ENCODE data around the gene ITPR1. TPM values are rescaled to one million over a fixed set of nuclear protein-coding genes. Genes with fewer than 3 reads are reported as not detected.

Gene ITPR1
- total RNA-seq, 3 donors from 2014 or later: 59.0 to 92.3 (median 88.9) TPM

DNA sequence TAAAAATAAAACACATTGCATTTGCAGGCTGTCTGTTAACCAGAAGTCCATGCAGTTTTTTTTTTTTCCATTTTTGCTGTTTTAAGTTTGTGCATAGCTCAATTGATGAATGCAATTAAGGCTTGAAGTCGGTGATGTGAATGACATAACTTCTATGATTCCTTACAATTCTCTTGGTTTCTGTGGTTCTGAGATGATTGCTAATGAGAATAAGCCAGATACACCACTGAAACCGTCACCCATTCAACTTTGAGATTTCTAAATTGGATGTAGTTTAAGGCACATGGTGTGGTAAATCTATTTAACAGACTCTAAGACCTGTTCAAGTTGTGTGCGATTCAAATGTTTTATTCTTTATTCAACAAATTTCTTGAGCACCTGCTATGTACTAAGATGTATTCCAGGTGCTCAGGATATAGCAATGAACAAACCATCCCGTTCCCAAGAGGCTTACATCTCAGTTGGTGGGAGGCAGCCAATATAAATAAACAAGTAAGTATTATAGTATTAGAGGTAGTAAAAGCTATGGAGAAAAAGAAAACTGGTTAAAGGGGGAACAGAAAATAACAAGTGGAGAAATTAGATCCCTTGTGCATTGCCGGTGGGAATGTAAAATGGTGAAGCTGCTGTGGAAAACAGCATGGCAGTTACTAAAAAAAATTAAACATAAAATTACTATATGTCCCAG, 4.0 kb downstream of the ITPR1 start:
- Mint-ChIP-seq H3K27me3 (ENCODE audit: low read depth) (no peaks in the 10 kb centered on the region), H3K4me3 (peak overlapping the region; percentile 52), H3K36me3 (ENCODE audit: insufficient read depth) (peaks cover 28% of the 10 kb centered on the region), H3K4me1 (ENCODE audit: low read depth) (peaks cover 41% of the 10 kb centered on the region), H3K9me3 (no peaks in the 10 kb centered on the region)
- DNase-seq (no peak), ATAC-seq (no peak)

DNA sequence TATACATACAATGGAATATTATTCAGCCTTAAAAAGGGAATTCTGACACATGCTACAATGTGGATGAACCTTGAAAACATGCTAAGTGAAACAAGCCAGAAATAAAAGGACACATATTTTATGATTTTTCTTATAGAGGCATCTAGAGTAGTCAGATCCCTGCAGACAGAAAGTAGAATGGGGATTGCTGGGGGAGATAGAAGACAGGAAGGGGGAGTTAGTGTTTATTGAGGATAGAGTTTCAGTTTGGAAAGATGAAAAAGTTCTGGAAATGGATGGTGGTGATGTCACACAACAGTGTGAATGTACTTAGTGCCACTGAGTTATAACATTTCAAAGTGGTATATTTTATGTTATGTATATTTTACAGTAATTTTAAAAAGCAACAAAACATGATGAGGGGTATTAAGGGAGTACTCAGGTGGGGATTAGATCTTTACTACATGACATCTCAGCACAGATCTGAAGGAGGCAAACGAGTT, 4.7 kb downstream of the ITPR1 start:
- peaks cover 39% of the 10 kb centered on the region for H3K4me1 Mint-ChIP-seq (ENCODE audit: low read depth)
- no peaks in the 10 kb centered on the region for H3K27me3 Mint-ChIP-seq (ENCODE audit: low read depth)
- H3K9me3 Mint-ChIP-seq: no peaks in the 10 kb centered on the region
- no peak for DNase-seq
- H3K4me3 Mint-ChIP-seq: no peak overlapping the region
- no peak for ATAC-seq
- H3K36me3 Mint-ChIP-seq (ENCODE audit: insufficient read depth): peaks cover 28% of the 10 kb centered on the region

DNA sequence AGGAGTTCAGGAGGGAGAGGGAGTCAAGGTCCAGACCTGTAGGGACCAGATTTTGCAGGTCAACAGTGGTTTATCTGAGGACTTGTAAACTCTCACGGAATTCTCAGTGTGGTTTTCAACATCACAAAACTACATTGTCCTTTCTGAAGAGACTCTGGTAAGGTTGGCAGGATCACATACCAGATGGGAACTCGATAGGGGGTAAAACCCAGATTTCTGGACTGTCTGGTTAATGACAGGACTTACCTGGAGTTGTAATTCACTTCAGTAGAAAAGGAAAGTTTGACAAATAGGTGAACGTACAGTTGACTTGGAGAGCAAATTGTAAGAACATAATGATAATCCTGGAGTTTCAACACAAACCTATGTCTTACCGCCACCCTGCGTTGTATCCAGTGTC, 5.3 kb downstream of the ITPR1 start:
- Mint-ChIP-seq H3K4me3 (no peak overlapping the region), H3K9me3 (no peaks in the 10 kb centered on the region), H3K4me1 (ENCODE audit: low read depth) (peaks cover 45% of the 10 kb centered on the region), H3K27me3 (ENCODE audit: low read depth) (no peaks in the 10 kb centered on the region), H3K36me3 (ENCODE audit: insufficient read depth) (peaks cover 28% of the 10 kb centered on the region)
- ATAC-seq (no peak), DNase-seq (no peak)

DNA sequence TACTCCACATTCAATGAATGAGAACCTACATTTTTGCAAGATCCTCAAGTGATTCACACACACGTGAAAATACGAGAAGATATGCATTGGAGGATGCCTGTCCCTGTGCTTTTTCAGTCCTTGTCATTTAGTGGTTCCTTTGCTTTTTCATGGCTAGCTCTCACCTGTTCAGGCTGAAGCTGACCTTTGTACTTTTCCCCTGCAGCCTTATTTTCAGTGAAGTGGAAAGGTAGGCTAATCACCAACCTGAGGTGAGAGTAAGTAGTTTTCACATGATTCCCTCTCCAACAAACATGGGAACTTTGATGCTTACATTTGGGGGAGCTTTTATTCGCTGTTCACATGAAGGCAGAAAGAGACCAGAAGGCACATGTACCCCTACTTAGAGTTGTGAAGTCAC, 8.3 kb downstream of the ITPR1 start:
- H3K4me1 Mint-ChIP-seq (ENCODE audit: low read depth): peaks cover 41% of the 10 kb centered on the region
- no peak for DNase-seq
- H3K4me3 Mint-ChIP-seq: no peak overlapping the region
- H3K36me3 Mint-ChIP-seq (ENCODE audit: insufficient read depth): peaks cover 22% of the 10 kb centered on the region
- H3K27me3 Mint-ChIP-seq (ENCODE audit: low read depth): no peaks in the 10 kb centered on the region
- no peak for ATAC-seq
- H3K9me3 Mint-ChIP-seq: no peaks in the 10 kb centered on the region

DNA sequence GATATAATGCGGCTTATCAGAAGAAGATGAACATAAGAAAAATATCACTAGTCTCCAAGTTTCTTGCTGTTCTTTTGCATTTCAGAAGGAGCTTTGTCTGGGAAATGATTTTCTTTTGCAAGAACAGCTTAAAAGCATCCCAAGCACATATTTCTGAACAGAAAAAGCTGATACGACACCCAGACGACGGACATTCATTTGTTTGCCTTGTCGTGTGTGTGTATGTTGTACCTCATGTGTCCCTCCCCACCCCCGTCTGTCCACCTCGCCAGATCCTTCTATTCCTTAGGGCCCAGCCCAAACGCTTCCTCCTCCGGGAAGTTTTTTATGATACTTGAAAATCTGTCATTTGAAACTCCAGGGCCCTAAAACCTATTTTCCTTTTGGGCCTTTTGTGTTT, 8.8 kb downstream of the ITPR1 start:
- H3K4me3 Mint-ChIP-seq: no peak overlapping the region
- ATAC-seq (no peak), DNase-seq (no peak)
- no peaks in the 10 kb centered on the region for H3K27me3 Mint-ChIP-seq (ENCODE audit: low read depth)
- no peaks in the 10 kb centered on the region for H3K9me3 Mint-ChIP-seq
- peaks cover 38% of the 10 kb centered on the region for H3K4me1 Mint-ChIP-seq (ENCODE audit: low read depth)
- peaks cover 18% of the 10 kb centered on the region for H3K36me3 Mint-ChIP-seq (ENCODE audit: insufficient read depth)

DNA sequence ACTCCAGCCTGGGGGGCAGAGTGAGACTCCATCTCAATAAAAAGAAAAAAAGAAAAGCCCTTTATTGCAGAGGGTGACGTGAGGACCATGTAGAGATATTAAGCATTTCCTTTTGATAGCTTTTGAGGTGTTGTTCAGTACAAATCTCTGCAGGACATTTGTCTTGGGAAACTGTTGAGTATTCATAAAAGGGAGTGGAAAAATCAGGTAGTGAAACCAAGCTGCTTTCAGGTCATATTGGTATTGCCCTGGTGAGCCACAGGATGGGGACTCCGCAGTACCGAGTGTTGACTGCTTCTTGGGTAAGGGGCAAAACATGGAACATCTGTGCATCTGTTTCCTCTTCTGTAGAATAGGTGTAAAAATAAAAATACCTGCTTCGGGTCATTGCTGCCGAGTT, 9.9 kb downstream of the ITPR1 start:
- Mint-ChIP-seq H3K9me3 (no peaks in the 10 kb centered on the region), H3K4me1 (ENCODE audit: low read depth) (peaks cover 41% of the 10 kb centered on the region), H3K4me3 (no peak overlapping the region), H3K27me3 (ENCODE audit: low read depth) (no peaks in the 10 kb centered on the region), H3K36me3 (ENCODE audit: insufficient read depth) (peaks cover 10% of the 10 kb centered on the region)
- DNase-seq (no peak), ATAC-seq (no peak)

DNA sequence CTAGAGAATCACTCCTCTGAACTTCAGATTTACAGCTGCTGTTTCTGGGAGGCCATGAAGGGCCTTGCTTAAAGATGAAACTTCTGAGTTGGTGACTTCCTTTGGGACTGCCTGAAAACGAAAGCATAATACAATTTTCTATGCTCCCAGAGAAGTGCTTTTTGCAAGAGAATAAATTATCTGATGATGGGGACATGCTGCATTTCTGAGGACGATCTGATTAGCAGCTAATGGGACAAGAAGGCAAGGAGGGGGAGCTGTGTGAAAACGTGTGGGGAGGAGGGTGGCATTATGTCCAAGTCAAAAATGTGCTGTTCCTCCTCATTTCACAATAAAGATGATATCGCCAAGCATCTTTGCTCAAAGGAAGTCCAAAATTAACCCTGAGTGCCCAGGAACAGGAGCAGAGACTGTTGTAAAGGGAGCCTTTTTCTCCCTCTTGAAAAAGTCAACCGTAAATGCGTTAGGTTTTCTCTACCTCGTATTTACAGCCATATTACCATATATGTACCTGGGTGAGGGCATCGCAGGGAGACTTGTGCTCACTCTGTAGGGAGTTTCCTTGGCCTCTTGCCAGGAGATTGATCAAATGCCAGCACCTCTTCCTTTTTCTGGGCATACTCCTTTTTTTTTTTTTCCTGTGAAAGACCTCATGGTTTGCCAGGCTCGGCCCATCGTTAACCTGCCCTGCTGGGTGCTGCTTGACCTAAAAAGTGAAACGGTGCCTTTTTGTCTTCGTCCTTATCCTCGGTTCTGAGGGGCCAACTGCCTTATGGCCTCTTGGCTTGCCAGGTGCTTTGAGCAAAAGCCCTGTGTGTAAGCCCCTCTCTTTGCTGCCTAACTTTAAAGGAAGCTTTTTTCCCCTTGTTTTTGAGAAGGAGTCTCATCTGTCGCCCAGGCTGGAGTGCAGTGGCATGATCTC, 11.5 kb downstream of the ITPR1 start:
- ATAC-seq (peak; percentile 63 to 64), DNase-seq (peak; percentile 26)
- peak overlapping the region; percentile 2 for H3K4me3 Mint-ChIP-seq
- H3K36me3 Mint-ChIP-seq (ENCODE audit: insufficient read depth): peaks cover 14% of the 10 kb centered on the region
- H3K9me3 Mint-ChIP-seq: no peaks in the 10 kb centered on the region
- H3K4me1 Mint-ChIP-seq (ENCODE audit: low read depth): peaks cover 47% of the 10 kb centered on the region
- no peaks in the 10 kb centered on the region for H3K27me3 Mint-ChIP-seq (ENCODE audit: low read depth)

DNA sequence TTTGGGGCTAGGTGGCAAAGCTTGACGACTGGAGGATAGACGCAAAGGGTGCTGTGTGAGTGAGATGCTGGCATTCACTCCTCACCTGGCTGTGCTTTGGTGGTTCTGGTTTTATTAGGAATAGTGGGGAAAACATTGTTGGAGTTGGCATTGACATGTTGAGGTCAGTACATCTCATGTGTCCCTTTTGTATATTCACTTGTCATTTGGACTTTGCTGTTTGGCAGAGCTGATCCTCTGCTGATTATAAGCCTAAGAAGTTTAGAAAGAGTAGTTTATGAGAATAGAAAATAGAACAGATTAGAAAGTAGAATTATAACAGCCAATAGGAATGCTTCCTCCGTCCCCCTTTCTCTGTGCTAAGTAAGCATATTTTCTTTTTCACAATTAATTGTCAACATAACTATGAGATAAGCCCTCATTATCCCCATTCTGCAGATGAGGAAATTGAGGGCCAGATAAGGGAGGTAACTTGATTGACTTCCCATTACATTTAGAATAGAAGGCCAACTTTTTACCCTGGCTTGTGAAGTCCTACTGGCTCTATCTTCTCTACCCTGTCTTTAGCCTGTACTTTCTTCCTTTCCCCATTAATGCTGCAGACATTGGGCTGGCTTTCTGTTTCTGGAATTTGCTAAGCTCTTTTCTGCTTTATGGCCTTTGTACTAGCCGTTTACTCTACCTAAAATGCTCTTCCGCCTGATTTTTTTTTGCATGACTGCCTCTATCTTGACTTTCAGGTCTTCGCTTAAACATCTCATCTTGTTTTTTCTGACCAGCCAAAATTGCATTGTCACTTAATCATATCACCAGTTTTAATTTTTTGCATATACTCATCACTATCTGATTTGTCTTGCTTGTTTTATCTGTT, 12.8 kb downstream of the ITPR1 start:
- Mint-ChIP-seq H3K36me3 (ENCODE audit: insufficient read depth) (peaks cover 20% of the 10 kb centered on the region), H3K4me3 (peak overlapping the region; percentile 3), H3K4me1 (ENCODE audit: low read depth) (peaks cover 45% of the 10 kb centered on the region), H3K27me3 (ENCODE audit: low read depth) (no peaks in the 10 kb centered on the region), H3K9me3 (no peaks in the 10 kb centered on the region)
- DNase-seq (no peak), ATAC-seq (no peak)

DNA sequence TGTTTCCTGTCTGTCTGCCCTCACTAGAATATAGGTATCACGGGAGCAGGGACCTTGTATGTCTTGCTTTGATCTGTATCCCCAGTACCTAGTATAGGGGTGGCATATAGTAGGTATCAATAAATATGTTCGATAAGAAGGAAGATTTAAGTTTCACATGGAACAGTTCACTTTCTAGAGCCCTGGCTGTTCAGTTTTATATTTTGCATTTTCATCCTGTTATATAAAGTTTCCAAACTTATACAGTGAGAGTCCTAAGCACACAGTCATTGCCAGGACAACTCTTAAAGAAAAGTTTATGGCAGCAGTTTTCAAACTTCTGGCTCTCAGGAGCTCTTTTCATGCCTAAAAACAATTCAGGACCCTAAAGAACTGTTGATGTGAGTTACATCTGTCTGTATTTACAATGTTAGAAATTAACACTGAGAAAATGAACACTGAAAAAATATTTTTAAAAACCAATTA, 13.4 kb downstream of the ITPR1 start:
- no peak for ATAC-seq
- no peaks in the 10 kb centered on the region for H3K27me3 Mint-ChIP-seq (ENCODE audit: low read depth)
- DNase-seq: no peak
- H3K4me1 Mint-ChIP-seq (ENCODE audit: low read depth): peaks cover 48% of the 10 kb centered on the region
- no peaks in the 10 kb centered on the region for H3K9me3 Mint-ChIP-seq
- peak overlapping the region; percentile 3 for H3K4me3 Mint-ChIP-seq
- peaks cover 21% of the 10 kb centered on the region for H3K36me3 Mint-ChIP-seq (ENCODE audit: insufficient read depth)

DNA sequence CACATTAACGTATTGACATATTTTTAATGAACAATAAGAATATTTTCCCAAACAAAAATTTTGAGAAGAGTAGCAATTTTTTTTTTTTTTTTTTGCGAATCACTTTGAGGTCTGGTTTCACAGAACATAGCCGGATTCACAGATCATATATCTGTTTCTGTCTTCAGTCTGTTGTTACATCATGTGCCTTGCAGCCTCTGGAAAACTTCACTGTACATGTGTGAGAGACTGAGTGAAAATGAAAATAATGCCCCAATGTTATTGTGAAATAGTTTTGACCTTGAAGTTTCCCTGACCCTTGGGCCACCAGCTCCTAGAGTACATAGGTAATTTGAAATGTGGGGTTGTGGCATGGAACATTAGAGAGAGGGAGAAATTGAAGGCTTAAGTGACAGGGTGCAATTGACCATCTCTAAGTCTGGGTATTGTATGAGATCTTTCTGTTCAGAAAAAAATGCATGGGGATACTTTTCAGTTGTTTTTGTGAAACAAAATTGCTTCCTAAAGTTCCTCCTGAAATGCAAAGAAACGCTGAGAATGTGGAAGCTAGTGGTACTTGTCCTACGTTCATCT, 14.0 kb downstream of the ITPR1 start:
- H3K36me3 Mint-ChIP-seq (ENCODE audit: insufficient read depth): peaks cover 21% of the 10 kb centered on the region
- H3K27me3 Mint-ChIP-seq (ENCODE audit: low read depth): no peaks in the 10 kb centered on the region
- ATAC-seq: no peak
- peaks cover 50% of the 10 kb centered on the region for H3K4me1 Mint-ChIP-seq (ENCODE audit: low read depth)
- H3K4me3 Mint-ChIP-seq: no peak overlapping the region
- no peak for DNase-seq
- H3K9me3 Mint-ChIP-seq: no peaks in the 10 kb centered on the region

DNA sequence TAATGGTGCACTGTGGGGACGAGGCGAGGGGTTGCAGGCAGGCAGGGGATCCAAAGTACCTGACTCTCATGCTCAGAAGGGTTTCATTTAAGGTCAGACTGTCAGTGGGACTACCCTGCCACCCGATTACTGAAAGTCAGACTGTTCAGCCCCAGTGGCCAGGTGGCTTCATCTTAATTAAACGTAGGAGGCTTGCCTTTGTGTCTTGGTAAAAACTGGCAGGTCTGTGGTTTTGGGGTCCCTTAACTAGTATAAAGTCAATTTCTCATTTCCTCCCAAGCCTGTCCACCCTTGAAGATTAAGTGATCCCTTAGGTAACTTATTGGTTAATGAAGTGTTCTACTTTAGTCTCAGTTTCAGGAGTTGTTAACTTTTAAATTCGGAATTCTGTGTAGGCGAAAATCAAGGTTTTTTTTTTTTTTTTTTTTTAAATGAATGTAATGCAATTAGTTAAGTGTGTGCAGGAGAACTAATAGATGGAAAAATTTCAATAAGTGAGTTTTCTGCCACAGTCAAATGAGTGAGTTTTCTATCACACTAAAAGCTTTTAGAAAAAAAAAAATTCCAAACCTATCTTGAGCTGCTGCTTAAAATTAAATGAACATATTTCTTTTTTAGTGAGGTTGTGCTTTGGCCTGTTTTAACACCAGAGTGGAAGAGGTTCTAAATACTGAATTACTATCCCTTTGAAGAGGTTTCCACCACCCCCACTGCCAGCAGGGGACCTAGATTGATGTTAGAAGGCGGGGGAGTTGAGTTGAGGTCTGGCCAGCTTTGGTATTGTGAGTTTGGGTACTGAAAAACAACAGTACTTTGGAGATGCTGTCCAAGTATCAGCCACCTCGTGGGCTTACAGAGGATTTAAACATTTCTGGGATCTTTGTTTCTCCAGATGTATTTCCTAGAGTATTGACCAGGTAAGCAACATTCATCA, 15.2 kb downstream of the ITPR1 start:
- no peak overlapping the region for H3K4me3 Mint-ChIP-seq
- H3K36me3 Mint-ChIP-seq (ENCODE audit: insufficient read depth): peaks cover 23% of the 10 kb centered on the region
- no peaks in the 10 kb centered on the region for H3K9me3 Mint-ChIP-seq
- no peak for ATAC-seq
- no peak for DNase-seq
- H3K4me1 Mint-ChIP-seq (ENCODE audit: low read depth): peaks cover 49% of the 10 kb centered on the region
- no peaks in the 10 kb centered on the region for H3K27me3 Mint-ChIP-seq (ENCODE audit: low read depth)

DNA sequence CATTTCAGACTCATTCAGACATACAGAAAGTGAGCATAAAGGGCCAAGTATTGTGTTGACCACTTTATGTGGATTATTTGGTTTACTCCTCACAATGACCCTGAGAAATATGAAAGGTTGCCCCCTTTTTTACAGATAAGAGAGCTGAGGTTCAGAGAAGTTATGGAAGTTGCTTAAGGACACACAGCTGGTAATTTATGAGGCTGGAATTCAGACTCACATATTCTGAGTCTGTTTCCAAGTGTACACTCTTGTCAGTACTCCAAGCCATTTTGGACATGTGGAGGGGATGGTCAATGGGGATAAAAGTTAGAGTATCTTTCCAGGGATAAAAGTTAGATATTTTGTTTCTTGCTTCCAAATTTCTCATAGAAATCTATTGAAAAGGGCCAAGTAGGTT, 15.9 kb downstream of the ITPR1 start:
- Mint-ChIP-seq H3K9me3 (no peaks in the 10 kb centered on the region), H3K36me3 (ENCODE audit: insufficient read depth) (peaks cover 26% of the 10 kb centered on the region), H3K4me3 (no peak overlapping the region), H3K4me1 (ENCODE audit: low read depth) (peaks cover 45% of the 10 kb centered on the region), H3K27me3 (ENCODE audit: low read depth) (no peaks in the 10 kb centered on the region)
- DNase-seq (no peak), ATAC-seq (no peak)

Data from activated T-cell treated with anti-CD3 and anti-CD28 coated beads, Interleukin-2, amount 50 U/mL, for 4 hours (primary cell).